ENCODE data around the gene PTGDR2.

GRCh38 chr11:60810151-60810550 is 45.6 kb downstream of the PTGDR2 start:
- TF ChIP-seq YY1 (IDR thresholded peaks at IDR 0.05; ENCODE audit: insufficient read depth, insufficient read length), result no peak
- no peak for TF ChIP-seq ZNF274 (IDR thresholded peaks at IDR 0.05; ENCODE audit: low read depth, low read length)
